SK-N-MC (cell line): ENCODE data around the gene CCDC78.

Source experiments
- EZH2 ChIP-seq: fragments of 200-600 bp; sonication (generic); IDR thresholded peaks from one replicate; pipeline ENCODE4 v1.6.1; 2017; ENCODE audit warnings: antibody characterized with exemption
- FOXP2 ChIP-seq: optimal IDR thresholded peaks from 2 replicates; pipeline ENCODE3; 2011; ENCODE audit warnings: mild to moderate bottlenecking, moderate library complexity; ENCODE audit not compliant: insufficient read depth; ENCODE audit errors: extremely low read length, control extremely low read depth
- POLR2AphosphoS5 ChIP-seq: IDR thresholded peaks from 2 replicates; pipeline ENCODE4 v1.6.1; 2012; ENCODE audit warnings: mild to moderate bottlenecking, low read depth, low read length, borderline replicate concordance

- TF ChIP-seq EZH2 = no peak
- TF ChIP-seq POLR2AphosphoS5 = no peak
- no peak for TF ChIP-seq FOXP2
Observed at GRCh38 chr16:743794-744500, 17.7 kb upstream of the CCDC78 start.
